Femur (tissue), 1 donor: ENCODE data around the gene ANKRD61.
"Not testable (repeated sequence)": the region's sequence is repeated elsewhere in the genome, so short reads cannot be mapped to it uniquely, and the experiment has no call there.

Source experiments
- DNase-seq: peaks from one replicate; pipeline ENCODE4 v3.0.0-alpha.2; 2017

ANKRD61 gene

DNA sequence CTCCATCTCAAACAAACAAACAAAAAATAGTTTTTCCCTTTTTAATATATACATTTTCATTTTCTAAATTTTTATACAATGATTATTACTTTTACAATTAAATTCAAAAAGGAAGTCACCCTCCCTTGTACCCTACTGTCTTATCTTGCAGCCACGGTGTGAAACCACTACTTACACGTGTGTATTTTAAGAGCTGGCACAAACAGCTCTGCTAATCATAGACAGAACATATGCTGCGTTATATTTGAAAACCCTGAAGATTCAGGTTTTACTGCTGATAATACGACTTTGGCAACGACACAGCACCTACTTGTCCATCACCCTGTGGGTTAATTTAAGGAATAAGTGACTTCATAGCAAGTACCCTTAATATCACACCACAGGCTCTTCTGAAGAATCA, 991 bp downstream of the ANKRD61 start:
- no peak for DNase-seq

DNA sequence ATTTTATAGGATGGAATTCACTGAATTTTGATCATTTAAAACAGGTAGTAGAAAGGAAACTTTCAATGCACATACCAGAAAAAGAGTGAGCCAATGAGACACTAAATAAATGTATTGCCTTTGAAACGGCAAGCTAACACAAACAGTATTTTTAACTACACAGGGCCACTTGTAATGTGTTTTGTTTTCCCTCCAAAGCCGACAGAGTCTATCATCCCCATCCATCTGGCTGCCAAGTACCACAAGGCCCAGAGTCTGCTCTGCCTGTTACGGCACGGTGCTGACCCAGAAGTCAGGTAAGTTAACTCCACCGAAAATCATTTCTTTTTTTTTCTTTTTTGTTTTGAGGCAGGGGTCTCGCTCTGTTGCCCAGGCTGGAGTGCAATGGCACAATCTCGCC, 1.5 kb downstream of the ANKRD61 start:
- no peak for DNase-seq

DNA sequence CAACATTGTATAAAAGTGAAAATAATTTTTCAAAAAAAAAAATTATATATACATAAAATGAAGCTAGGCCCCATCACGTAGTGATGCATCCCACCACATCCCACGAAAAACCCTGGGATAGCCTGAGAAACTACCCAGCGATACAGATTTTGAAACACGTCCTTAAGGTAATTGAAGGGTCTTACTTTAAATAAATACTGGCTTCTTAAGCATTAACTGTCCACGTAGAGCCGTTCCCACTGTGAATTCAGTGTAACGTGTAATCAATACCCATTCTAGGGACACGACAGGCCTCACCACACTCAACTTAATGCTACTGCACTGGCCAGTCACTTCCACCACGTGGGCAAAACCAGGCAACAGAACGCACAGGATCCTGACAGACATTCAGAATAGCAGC, 4.0 kb downstream of the ANKRD61 start:
- no peak for DNase-seq

- no peak for DNase-seq
These were observed 4.5 kb downstream of the ANKRD61 start for GRCh38 chr7:6035686-6036085.

DNA sequence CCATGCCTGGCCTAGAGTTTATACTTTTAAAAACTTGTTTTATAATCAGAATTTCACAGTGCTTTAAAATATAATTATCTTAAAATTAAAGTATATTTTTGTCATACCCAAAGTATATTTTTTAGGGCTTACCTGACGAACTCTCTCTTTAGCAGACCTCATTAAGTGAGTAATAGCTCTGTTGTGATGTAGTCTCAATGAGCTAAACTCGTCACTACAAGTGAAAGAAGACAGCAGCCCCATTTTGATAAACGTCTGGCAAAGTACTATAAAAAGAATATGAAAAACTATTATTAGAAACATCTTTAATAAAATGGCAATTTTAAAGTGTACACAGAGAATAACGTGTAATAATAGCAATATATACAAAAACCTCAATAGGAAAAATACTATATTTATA, 18.6 kb downstream of the ANKRD61 start:
- DNase-seq, result no peak

DNA sequence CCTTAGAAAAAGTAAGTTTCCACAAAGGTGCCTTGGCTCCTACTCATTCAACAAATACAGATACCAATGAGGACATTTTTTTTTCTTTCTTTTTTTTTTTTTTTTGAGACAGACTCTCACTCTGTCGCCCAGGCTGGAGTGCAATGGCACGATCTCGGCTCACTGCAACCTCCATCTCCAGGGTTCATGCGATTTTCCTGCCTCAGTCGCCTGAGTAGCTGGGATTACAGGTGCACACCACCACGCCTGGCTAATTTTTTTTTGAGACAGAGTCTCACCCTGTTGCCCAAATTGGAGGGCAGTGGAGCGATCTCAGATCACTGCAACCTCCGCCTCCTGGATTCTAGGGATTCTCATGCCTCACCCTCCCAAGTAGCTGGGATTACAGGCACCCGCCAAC, 20.0 kb downstream of the ANKRD61 start:
- not testable (repeated sequence) for DNase-seq

GRCh38 chr7:6056616-6057015, 25.4 kb downstream of the ANKRD61 start:
- no peak for DNase-seq

- DNase-seq, result no peak
These were observed 26.3 kb downstream of the ANKRD61 start for GRCh38 chr7:6057316-6058129.

GRCh38 chr7:6059941-6060340, 28.8 kb downstream of the ANKRD61 start:
- DNase-seq, result not testable (repeated sequence)

DNA sequence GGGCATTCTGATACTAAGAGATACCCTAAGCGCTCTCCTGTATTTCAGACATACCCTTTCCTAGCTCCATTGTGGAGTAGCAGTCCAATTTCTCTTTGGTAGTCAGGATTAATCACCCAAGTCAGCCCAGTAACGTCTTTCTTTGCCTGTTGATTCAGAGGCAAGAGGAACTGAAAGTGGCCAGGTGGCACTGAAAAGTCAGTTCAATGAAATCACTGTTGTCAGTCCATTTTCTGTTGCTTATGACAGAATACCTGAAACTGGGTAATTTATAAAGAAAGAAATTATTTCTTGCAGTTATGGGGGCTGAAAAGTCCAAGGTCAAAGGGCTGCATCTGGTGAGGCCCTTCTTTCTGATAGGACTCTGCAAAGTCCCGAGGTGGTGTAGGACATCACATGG, 40.2 kb downstream of the ANKRD61 start:
- no peak for DNase-seq

- DNase-seq, result no peak
These were observed 43.6 kb downstream of the ANKRD61 start for GRCh38 chr7:6074612-6075380.

GRCh38 chr7:6078548-6078947, 47.4 kb downstream of the ANKRD61 start:
- DNase-seq, result no peak

DNA sequence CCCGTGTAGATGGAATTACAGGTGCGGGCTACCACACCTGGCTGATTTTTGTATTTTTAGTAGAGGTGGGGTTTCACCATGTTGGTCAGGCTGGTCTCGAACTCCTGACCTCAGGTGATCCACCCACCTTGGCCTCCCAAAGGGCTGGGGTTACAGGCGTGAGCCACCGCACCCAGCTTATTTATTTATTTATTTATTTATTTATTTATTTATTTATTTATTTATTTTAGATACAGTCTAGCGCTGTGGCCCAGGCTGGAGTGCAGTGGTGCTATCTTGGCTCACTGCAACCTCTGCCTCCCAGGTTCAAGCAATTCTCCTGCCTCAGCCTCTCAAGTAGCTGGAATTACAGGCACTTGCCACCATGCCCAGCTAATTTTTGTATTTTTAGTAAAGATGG, 51.9 kb downstream of the ANKRD61 start:
- not testable (repeated sequence) for DNase-seq
